Hematopoietic multipotent progenitor cell (in vitro differentiated cells): ENCODE results near the gene UBA1. TPM values are rescaled to one million over a fixed set of nuclear protein-coding genes. Genes with fewer than 3 reads are reported as not detected.

Experiments
- DNase-seq, 3 donors: peaks; one replicate each; pipeline ENCODE4 v3.0.0-alpha.2; 2011 to 2015; ENCODE audit warnings: low read depth in 2 of 3, low spot score in 2 of 3
- total RNA-seq: library from RNA; depleted of rRNA; stranded (reverse); fragments of >200 nt; gene quantifications from one replicate; pipeline ENCODE4 v1.2.3, GENCODE V29; 2012

Gene UBA1
- total RNA-seq, 1 donor: 224 TPM

DNA sequence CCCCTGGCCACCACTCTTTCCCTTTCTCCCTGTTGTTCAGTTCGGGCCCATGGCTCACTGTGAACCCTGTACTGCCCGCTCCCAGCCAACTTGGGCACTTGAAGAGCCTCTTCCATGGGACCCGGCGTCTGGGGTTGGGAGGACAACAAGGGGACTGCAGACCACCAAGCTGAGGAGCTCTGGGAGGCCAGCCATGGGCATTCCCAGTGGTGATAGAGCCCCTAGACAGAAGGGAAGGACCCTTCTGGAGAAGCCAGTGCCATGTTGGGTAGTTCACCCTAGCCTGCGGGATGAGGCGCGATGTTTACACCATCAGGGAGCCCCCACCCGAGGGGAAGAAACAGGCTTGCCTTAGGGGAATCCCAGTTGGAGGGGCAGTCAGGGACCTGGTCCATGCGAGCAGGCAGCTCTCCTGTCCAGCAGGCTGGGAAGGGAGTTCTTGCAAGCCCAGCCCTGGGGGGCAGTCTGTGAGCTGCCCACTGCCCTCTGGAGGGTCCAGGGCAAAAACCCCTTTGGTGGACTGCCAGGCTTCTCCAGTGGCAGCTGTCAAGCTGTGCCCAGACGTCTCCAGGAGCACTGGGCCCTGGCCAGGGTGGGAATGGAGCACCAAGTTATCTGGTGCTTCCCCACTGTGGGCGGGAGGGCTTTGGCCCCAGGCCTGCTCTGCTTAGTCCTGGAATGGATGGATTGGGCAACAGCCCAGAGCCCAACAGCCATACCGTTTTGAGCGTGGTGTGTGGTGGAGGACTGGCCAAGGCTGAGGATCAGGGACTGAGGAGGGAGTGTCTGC, 23.7 kb upstream of the UBA1 start:
- no peak for DNase-seq

DNA sequence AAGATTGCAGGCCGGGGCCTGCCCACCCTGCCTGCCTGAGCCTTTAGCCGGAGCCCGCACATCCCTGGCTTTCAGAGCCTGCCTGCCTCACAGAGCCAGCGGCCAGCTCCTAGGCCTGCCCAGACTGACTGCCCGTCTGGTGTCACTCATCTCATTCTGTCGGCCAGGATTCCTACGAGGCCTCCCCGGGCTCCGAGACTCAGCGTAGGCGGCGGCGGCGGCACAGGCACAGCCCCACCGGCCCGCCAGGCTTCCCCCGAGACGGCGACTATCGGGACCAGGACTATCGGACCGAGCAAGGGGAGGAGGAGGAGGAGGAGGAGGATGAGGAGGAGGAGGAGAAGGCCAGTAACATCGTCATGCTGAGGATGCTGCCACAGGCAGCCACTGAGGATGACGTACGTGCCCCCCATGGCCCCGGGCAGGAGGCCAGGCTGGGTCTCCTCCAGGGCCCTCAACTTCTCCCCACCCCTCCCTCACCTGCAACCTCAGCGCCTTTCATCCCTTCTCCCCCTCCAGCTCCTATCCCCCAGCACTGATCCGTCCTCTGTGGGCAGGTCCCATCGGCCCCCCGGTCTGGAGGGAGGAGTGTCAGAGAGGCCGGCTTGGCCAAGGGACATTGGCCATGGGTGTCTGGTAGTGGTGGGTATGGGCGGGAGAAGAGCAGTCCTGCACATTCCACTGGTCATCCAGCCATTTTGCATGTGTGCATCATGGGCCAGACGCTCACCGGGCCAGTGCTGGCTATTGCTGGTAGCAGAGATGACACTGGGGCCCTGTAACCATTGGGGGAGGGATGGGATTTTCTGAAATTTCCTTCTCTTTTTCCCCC, 22.6 kb upstream of the UBA1 start:
- DNase-seq: no peak

DNA sequence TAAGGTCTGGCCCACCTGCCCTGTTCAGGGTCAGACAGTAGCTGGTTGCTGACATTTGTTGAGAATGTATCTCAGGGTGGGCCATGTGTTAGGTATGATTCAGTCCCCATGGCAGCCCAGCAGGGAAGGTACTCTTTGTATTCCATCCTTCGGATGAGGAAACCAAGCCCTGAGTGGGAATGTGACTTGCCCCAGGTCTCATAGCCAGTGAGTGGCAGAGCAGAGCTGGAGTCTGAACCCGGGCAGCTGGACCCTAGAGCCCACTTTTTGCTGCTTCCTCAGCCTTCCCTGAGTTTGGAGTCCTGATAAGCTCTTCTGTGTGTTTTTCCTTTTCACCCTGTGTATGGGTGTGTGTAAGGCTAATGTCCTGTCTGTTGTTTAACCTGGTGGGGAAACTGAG, 21.6 kb upstream of the UBA1 start:
- no peak for DNase-seq

DNA sequence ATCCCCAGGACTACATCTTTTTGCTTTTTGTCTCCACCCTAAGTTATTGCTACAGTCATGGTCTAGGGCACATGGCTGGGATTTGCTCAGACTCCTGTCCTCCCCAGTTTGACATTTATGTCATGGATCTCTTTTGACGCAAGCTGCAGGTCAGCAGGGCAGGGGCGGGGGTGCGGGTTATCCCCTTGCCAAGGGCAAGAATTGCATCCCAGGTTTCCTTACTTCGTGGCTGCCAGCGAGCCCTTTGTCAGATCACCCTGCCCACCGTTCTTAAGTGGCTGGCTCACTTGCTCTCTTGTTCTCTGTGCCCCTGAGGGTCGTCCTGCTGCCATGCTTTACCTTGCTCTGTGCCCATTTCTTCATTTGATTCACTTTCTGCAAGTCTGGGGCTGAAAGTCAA, 21.1 kb upstream of the UBA1 start:
- DNase-seq: no peak

DNA sequence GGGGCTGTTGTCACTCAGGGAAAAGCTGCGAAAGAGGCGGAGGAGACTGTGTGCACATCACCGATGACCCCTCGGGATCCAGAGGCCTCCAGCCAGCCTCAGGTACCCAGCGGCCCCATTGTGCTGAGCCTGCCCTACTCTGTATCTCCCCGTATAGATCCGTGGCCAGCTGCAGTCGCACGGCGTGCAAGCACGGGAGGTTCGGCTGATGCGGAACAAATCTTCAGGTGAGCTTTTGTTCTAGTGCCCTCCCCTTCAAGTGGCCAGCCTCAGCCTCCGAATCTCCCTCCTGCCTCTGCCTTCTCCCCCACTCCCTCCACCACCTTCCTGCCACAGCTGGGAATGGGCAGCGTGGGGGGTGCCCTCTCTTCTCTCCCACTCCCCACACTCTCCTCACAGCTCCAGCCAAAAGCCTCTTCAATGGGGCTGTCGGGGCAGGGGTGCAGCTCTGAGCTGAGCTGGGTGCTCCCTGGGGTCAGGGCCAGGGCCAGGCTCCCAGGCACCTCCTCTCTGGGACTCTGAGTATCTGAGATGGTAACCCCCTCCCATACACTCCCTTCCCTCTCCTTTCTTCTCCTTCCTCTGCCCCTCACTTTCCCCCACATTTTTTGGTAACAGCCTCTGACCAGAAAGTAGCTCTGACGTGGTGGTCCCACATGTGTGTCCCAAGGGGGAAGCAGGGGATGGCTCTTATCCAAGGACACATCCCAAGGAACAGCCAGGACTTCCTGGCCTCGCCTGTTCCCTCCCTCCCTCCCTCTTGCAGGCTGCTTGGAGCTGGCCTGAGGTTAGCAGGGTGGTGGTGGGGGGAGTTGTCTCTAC, 20.4 kb upstream of the UBA1 start:
- no peak for DNase-seq

DNA sequence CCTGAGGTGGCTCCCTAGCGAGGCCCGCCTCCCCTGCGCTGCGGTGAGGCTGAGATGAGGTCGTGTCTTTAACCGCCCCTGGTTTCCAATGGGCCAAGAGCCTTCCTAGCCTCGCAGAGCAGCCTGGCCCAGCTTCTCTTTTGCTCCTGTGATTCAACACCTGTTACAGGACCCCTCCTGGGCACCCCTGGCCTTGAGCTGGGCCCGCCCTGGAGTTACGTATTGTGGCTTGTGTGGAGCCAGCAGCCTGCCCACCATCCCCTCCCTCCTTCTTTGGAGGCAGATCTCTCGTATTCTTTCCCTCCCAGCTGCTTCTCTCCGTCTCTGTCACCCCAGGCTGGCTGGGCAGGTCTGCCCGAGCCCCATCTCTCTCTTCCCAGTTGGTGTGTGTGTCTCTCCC, 19.3 kb upstream of the UBA1 start:
- DNase-seq: no peak

DNA sequence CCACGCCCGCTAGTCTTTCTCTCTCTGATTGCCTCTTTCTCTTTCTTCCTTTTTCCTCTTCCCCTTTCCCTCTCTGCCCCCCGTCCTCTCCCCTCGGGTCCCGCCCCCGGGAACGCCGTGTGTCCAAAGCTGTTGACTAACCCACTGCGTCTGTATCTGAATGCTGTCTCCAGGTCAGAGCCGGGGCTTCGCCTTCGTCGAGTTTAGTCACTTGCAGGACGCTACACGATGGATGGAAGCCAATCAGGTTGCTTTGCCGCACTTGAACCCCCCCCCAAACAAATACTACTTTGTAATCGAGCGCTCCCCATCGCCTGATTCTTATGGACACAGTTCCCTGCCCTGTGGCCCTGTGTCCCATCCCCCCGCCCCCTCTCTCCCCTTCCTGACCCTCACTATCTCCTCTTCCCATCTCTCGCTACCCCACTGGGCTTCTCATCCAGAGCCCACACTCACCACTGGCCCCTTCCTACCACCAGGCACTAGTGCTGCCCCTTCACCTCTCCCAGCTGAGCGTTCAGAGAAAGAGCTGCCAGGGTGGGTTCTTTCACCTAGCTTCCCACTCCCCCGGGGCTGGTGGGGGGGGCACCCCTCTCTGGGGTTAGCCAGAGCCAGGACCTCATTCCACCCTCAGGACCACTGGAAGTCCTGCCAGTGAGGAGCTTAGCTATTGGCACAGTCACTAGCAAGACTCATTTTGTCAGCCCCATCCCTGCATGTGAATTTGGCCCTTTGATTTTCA, 18.6 kb upstream of the UBA1 start:
- no peak for DNase-seq

DNA sequence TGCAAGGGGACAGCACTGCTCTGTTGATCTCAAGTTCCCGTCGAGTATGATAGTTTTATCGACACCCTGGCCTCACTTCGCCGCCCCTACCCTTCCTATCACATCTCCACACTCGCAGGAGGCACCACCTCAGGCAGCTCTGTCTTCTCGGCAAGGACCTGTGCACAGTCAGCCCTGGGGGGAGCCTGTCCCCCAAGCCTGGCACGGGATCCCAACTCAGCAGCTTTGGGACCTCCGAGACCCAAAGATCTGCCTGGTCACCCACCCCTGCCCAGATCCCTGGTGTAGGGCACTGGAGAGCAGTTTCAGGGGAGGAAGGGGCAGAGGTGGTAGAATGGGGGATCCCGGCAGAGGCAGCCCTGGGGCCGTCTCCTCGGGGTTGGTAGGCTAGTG, 18.0 kb upstream of the UBA1 start:
- DNase-seq: no peak

DNA sequence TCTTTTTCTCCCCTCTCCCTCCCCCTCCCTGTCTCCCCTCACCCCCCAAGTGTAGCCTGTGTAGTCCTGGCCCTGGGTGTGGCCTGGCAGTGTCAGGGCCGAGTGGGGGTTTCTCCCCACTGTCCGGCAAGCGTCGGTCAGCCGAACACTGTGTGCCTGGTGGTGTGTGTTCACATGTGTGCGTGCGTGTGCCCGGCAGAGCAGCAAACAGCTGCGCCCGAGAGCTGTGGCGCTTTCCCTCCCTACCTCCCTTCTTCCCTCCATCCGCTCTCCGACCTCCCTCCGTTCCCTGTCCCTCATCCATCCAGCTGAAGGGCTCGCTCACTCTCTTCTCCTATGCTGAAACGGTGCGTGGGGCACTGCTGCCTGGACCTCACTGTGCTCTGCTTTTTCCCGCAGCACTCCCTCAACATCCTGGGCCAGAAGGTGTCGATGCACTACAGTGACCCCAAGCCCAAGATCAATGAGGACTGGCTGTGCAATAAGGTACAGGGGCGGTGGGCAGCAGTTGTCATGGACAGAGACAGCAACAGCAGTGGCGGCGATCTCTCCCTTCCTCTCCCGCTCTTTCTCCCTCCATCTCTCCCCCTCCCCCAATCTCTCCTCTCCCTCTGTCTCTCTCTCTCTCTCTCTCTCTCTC, 17.4 kb upstream of the UBA1 start:
- no peak for DNase-seq

DNA sequence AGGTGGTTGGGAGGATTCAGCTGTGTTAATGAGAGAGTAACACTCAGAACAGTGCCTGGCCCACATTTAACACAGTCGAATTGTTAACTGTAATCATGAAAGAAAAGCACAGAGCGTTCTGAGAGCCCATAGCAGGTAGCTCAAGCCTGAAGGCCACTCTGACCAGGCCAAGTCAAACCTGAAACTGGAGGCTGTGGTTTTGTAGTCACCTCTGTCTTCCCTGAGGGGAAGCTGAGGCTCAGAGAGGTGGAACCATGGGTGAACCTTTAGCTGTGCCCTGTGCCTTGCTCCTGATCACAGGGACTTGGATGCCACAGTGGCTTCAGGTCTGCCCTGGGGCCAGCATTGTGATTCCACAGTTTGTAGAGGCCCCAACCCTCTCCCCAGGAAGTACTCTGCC, 16.6 kb upstream of the UBA1 start:
- DNase-seq: no peak

DNA sequence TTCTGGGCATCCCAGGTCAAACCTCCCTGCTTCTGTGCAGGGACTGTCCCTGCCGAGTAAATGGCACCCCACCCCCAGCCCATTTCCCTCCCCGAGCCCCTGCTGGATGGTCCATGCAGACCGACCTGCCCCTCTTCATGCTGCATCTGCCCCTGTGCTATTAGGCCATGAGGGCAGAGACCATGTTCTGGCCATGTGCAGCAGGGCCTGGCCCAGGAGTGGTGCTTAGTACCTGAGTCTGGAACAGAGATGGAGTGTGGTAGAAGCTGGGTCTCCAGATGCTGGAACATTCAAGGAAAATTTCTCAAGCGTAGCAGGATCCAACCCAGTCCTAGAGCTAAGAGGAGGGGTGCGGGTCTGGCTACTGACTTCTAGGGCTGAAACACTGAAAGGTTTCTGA, 15.3 kb upstream of the UBA1 start:
- no peak for DNase-seq

DNA sequence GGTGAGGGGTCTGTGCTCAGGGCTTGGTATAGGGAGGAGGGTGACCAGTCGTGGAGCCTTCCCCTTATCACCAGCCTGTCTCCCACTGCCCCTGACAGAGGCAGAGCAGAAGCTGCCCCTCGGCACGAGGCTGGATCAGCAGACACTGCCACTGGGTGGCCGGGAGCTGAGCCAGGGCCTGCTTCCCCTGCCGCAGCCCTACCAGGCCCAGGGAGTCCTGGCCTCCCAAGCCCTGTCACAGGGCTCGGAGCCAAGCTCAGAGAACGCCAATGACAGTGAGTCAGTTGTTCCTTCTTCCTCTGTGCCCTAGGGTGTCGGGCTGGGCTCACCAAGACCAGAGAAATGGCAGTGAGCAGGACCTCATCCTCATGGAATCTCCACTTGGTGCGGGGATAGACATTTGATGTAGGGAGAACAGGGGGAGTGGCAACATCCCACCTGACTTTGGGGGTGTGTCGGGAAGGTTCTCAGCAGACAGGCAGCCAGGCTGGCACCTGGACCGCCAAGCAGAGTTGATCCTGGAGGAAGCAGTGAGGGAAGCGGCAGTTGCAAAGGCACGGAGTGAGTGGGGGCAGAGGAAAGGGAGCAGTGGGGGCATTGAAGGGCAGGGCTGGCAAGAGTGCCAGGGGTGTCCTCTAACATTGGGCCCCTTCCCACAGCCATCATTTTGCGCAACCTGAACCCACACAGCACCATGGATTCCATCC, 14.3 kb upstream of the UBA1 start:
- no peak for DNase-seq

DNA sequence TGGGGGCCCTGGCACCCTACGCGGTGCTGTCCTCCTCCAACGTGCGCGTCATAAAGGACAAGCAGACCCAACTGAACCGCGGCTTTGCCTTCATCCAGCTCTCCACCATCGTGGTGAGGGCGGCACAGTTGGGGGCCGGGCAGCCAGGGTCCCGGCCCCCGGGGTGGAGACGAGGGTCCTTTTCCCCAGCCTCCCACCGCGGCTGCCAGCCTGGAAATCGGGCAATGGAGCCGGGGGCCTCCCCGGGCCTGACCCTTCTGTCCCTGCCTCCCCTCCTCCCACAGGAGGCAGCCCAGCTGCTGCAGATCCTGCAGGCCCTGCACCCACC, 13.7 kb upstream of the UBA1 start:
- no peak for DNase-seq

DNA sequence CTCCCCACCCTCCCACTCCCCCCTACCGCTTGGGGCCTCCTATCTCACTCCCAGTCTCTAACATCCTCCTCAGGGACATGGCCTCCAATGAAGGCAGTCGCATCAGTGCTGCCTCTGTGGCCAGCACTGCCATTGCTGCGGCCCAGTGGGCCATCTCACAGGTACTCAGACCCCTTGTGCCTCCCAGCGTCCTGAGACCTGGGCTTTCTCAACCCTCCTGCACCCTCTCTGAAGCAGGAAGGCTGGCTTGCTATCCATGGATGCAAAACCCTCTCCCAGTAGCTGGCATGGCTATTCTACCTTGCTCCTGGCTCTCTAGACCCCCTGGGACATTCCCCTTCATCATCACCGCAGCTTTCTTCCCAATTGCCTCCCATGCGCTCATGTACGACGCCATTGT, 13.3 kb upstream of the UBA1 start:
- DNase-seq: no peak

DNA sequence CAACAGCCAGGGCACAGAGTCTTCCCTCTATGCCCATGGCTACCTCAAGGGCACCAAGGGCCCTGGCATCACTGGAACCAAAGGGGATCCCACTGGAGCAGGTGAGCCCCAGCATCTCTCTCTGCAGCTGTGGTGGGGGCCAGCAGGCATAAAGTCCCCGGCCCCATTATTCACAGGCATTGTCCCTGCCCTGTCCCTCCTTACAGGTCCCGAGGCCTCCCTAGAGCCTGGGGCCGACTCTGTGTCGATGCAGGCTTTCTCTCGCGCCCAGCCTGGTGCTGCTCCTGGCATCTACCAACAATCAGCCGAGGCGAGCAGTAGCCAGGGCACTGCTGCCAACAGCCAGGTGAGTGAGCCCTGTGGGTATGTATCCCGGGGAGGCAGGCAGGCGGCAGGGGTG, 12.3 kb upstream of the UBA1 start:
- no peak for DNase-seq

DNA sequence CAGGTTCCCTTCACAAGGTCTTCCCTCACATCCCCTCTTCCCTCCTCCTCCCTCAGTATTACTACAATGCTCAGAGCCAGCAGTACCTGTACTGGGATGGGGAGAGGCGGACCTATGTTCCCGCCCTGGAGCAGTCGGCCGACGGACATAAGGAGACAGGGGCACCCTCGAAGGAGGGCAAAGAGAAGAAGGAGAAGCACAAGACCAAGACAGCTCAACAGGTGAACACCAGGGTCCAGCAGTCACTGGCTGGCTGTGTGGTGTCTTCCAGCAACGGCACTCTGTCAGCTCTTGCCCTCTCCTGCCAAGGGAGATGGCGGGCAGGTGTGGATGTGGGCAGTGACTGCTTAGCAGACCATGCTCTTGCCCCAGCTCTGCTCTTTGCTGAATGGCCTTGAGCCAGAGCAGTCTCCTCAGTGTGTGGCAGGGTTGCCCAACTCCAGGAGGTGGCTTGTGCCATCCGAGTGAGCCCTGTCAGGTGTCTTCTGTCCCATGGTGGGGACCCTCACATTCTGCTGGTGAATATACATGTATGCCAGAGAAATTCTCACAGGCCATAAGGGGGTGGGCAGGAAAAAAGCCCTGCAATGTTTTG, 11.4 kb upstream of the UBA1 start:
- DNase-seq: no peak

DNA sequence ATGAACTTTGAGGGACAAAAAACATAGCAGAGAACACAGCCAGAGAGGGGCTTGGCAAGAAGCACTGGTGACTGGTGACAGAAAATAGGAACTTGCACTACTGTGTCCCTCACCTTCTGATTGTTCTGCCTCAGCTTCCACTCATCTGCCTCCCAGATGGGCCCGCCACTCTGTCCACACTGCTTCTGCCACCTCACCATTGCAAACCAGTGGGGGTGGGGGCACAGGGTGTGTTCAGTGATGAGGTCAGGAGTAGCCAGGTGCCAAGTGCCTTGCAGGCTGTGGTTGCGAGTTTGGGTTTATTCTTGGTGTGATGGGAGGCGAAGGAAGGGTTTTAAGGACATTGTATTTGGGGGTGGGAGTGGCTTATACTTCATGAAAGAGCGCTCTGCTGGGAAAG, 9.1 kb upstream of the UBA1 start:
- DNase-seq: no peak

DNA sequence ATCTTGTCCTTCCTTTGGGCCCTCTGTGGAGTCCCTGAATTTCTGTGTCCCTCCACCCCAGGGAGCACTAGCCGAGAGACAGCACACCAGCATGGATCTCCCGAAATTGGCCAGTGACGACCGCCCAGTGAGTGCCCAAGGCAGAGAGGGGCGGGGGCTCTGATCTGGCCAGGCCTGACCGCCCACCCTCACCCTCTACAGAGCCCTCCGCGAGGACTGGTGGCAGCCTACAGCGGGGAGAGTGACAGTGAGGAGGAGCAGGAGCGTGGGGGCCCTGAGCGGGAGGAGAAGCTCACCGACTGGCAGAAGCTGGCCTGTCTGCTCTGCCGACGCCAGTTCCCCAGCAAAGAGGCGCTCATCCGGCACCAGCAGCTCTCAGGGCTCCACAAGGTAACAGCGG, 8.4 kb upstream of the UBA1 start:
- no peak for DNase-seq

DNA sequence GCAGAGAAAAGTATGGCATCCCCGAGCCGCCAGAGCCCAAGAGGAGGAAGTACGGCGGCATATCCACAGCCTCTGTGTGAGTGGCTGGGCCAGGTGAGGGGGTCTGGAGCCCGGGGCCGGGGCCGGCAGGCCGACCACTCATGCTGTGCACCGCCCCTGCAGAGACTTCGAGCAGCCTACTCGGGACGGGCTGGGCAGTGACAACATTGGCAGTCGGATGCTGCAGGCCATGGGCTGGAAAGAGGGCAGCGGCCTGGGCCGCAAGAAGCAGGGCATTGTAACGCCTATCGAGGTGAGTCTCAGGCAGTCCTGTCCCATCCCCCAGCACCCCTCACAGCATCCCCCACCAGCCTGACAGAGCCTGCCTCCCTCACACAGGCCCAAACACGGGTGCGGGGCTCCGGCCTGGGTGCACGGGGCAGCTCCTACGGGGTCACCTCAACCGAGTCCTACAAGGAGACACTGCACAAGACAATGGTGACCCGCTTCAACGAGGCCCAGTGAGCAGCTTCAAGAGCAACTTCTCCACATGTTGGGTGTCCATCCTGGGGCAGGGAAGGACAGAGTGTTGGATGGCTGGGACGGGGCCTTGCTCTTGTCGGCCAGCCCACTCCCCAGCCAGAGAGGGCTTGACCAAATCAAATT, 7.4 kb upstream of the UBA1 start:
- no peak for DNase-seq
